Measurements from ENCODE around the gene MCTP2.

- TF ChIP-seq CTCF (IDR thresholded peaks at IDR 0.05) (no peak), POLR2AphosphoS5 (IDR thresholded peaks at IDR 0.05) (no peak), POLR2A (IDR thresholded peaks at IDR 0.05) (no peak)
These were observed 35.4 kb downstream of the MCTP2 start for GRCh38 chr15:94266789-94267188.
